SK-N-SH (cell line): ENCODE results near the gene ZDHHC24. TPM values are rescaled to one million over a fixed set of nuclear protein-coding genes. Genes with fewer than 3 reads are reported as not detected.

Source experiments
- CTCF ChIA-PET: fragments of 300-600, 350-600 bp; formaldehyde crosslinking; extraction: SDS; loops from one replicate; lab custom pipeline; 2021; lab: Yijun Ruan, JAX
- POLR2A ChIA-PET: fragments of 350-600 bp; sonication (Branson Sonifier 250); formaldehyde crosslinking; extraction: SDS; loops from one replicate; lab custom pipeline; 2020; ENCODE audit warnings: antibody characterized with exemption, inconsistent platforms; lab: Yijun Ruan, JAX
- DNase-seq: peaks from one replicate; pipeline ENCODE4 v3.0.0; 2012
- H2AFZ ChIP-seq: fragments of 200-600 bp; sonication (generic); 2 replicates; pipeline ENCODE4 v1.8.1; 2016; ENCODE audit warnings: antibody characterized with exemption, mild to moderate bottlenecking, low read depth
- H3F3A ChIP-seq: fragments of 200-600 bp; sonication (generic); replicated peaks from 2 replicates; pipeline ENCODE3; 2016; ENCODE audit warnings: antibody characterized with exemption, mild to moderate bottlenecking; ENCODE audit not compliant: insufficient read depth
- H3K27ac ChIP-seq, 2 experiments: fragments of 200-500 bp in 1 of 2; fragments of 200-600 bp in 1 of 2; sonication (Bioruptor generic) in 1 of 2; sonication (generic), shearing (Covaris generic) in 1 of 2; 2 replicates each; pipeline versions ENCODE4 v1.5.1 to v1.6.1; 2014 to 2016; ENCODE audit warnings: low read depth in 2 of 2, inconsistent platforms in 1 of 2, low read length in 1 of 2, mild to moderate bottlenecking in 1 of 2, mixed read lengths in 1 of 2
- H3K27me3 ChIP-seq: fragments of 200-600 bp; sonication (generic), shearing (Covaris generic); 2 replicates; pipeline ENCODE4 v1.6.1; 2016; ENCODE audit warnings: mixed run types; ENCODE audit not compliant: insufficient read depth
- H3K36me3 ChIP-seq, 2 experiments: fragments of 200-500 bp in 1 of 2; fragments of 200-600 bp in 1 of 2; sonication (Bioruptor generic) in 1 of 2; sonication (generic) in 1 of 2; replicated peaks in 1 of 2; 2 replicates each; pipeline versions ENCODE3 to v1.5.1; 2014 to 2016; ENCODE audit warnings: low read length in 1 of 2, mild to moderate bottlenecking in 1 of 2; ENCODE audit not compliant: insufficient read depth in 2 of 2, control insufficient read depth in 1 of 2
- H3K4me1 ChIP-seq, 2 experiments: fragments of 200-500 bp in 1 of 2; fragments of 200-600 bp in 1 of 2; sonication (Bioruptor generic) in 1 of 2; sonication (generic), shearing (Covaris generic) in 1 of 2; 2 replicates each; pipeline versions ENCODE4 v1.5.1 to v1.6.1; 2014 to 2016; ENCODE audit warnings: low read depth in 1 of 2, low read length in 1 of 2, mixed run types in 1 of 2; ENCODE audit not compliant: insufficient read depth in 2 of 2, control insufficient read depth in 1 of 2
- H3K4me2 ChIP-seq: fragments of 200-600 bp; sonication (generic), shearing (Covaris generic); 2 replicates; pipeline ENCODE4 v1.6.1; 2017; ENCODE audit warnings: mixed run types
- H3K4me3 ChIP-seq, 2 experiments: fragments of 200-500 bp in 1 of 2; fragments of 200-600 bp in 1 of 2; sonication (Bioruptor generic) in 1 of 2; sonication (generic), shearing (Covaris generic) in 1 of 2; 2 replicates each; pipeline versions ENCODE4 v1.5.1 to v1.8.1; 2014 to 2016; ENCODE audit warnings: low read depth in 2 of 2, inconsistent platforms in 1 of 2, low read length in 1 of 2, mild to moderate bottlenecking in 1 of 2, mixed read lengths in 1 of 2, moderate library complexity in 1 of 2
- H3K79me2 ChIP-seq: fragments of 200-600 bp; sonication (generic); 2 replicates; pipeline ENCODE4 v1.8.1; 2017; ENCODE audit warnings: mild to moderate bottlenecking; ENCODE audit not compliant: insufficient read depth
- H3K9ac ChIP-seq: fragments of 200-600 bp; sonication (generic); 2 replicates; pipeline ENCODE4 v1.6.1; 2017; ENCODE audit warnings: mixed run types
- H3K9me2 ChIP-seq: fragments of 200-600 bp; sonication (generic); 2 replicates; pipeline ENCODE4 v1.6.1; 2017; ENCODE audit warnings: mixed run types
- H3K9me3 ChIP-seq: fragments of 200-600 bp; sonication (generic); 2 replicates; pipeline ENCODE4 v1.6.1; 2017; ENCODE audit warnings: mixed run types, mild to moderate bottlenecking, moderate library complexity
- H4K20me1 ChIP-seq: fragments of 200-600 bp; sonication (generic); 2 replicates; pipeline ENCODE4 v1.6.1; 2017; ENCODE audit warnings: mild to moderate bottlenecking, mixed run types; ENCODE audit not compliant: insufficient read depth
- CTCF ChIP-seq: fragments of 200-600 bp; sonication (generic); IDR thresholded peaks from 2 replicates; pipeline ENCODE4 v1.6.1; 2017; ENCODE audit warnings: antibody characterized with exemption, mild to moderate bottlenecking, moderate library complexity
- EP300 ChIP-seq, 2 experiments: IDR thresholded peaks; 2 replicates each; pipeline versions ENCODE4 v1.4.0 to v1.6.1; 2012; ENCODE audit warnings: borderline replicate concordance in 1 of 2, low read depth in 1 of 2, low read length in 1 of 2
- EZH2phosphoT487 ChIP-seq: fragments of 200-600 bp; sonication (generic); IDR thresholded peaks from 2 replicates; pipeline ENCODE4 v1.6.1; 2017; ENCODE audit warnings: low read depth, mixed run types, mild to moderate bottlenecking, antibody characterized with exemption, moderate library complexity, borderline replicate concordance
- GATA2 ChIP-seq: sonication (generic); formaldehyde crosslinking; IDR thresholded peaks from 2 replicates; pipeline ENCODE4 v1.5.0; 2020; ENCODE audit warnings: mild to moderate bottlenecking, missing genetic modification reagents
- REST ChIP-seq: IDR thresholded peaks from 2 replicates; pipeline ENCODE4 v1.6.1; 2012; ENCODE audit warnings: mild to moderate bottlenecking, low read depth, low read length, moderate library complexity
- YY1 ChIP-seq: IDR thresholded peaks from 2 replicates; pipeline ENCODE4 v1.4.0; 2012; ENCODE audit warnings: low read depth, mild to moderate bottlenecking
- WGBS: methylation state at CpG from one replicate; pipeline ENCODE4 v1.1.6; 2017; ENCODE audit warnings: low lambda C conversion rate; 5-methylcytosine and 5-hydroxymethylcytosine counted together
- polyA plus RNA-seq, 3 experiments: library from polyadenylated mRNA; depleted of rRNA; stranded (reverse); fragments of >200 nt; gene quantifications; 2 replicates each; pipeline ENCODE4 v1.2.3, GENCODE V29; 2012

The ZDHHC24 gene
- polyA plus RNA-seq, 1 of the 3 experiments (the other 2 are of a cell fraction) = 13.1 TPM

- TF ChIP-seq REST (no peak), EZH2phosphoT487 (no peak)
These were observed 21.9 kb upstream of the ZDHHC24 start (continued) for GRCh38 chr11:66567787-66568123.

GRCh38 chr11:66566221-66566620, 20.4 kb upstream of the ZDHHC24 start:
- H3K9ac ChIP-seq = no peak overlapping the region
- CTCF ChIA-PET = interaction anchor here (4.2 to 5.1 kb wide), 2 partner anchors 26 to 112 kb away, joined by 14 to 30 read pairs; partner anchors contain the start of genes CCDC87, CCS and RBM4B
- no peak overlapping the region for H2AFZ ChIP-seq
- DNase-seq = no peak
- H3K79me2 ChIP-seq = no peaks in the 10 kb centered on the region
- no peak for TF ChIP-seq CTCF
- 89% methylated on average over 8 of the region's 8 CpGs for WGBS
- POLR2A ChIA-PET = no interaction called here
- H4K20me1 ChIP-seq = no peaks in the 10 kb centered on the region
- no peaks in the 10 kb centered on the region for H3K9me2 ChIP-seq
- H3K4me3 ChIP-seq = no peak overlapping the region
- no peaks in the 10 kb centered on the region for H3K36me3 ChIP-seq
- H3K27me3 ChIP-seq = no peaks in the 10 kb centered on the region
- H3K27ac ChIP-seq = no peak overlapping the region
- H3F3A ChIP-seq = no peaks in the 10 kb centered on the region
- no peaks in the 10 kb centered on the region for H3K9me3 ChIP-seq
- H3K4me1 ChIP-seq = peaks cover 0 to 7% of the 10 kb centered on the region in 2 experiments; a peak in 1 of 4 replicates
- no peak overlapping the region for H3K4me2 ChIP-seq

- Histone ChIP-seq H3F3A (no peaks in the 10 kb centered on the region), H3K27me3 (no peaks in the 10 kb centered on the region)
These were observed 19.1 kb upstream of the ZDHHC24 start for GRCh38 chr11:66564984-66565383.

More at GRCh38 chr11:66564984-66565383, 19.1 kb upstream of the ZDHHC24 start:
- Histone ChIP-seq H3K9me3 (no peaks in the 10 kb centered on the region), H3K4me1 (peaks cover 0 to 7% of the 10 kb centered on the region in 2 experiments; a peak in 1 of 4 replicates), H3K4me3 (no peak overlapping the region), H3K27ac (no peak overlapping the region), H3K36me3 (no peaks in the 10 kb centered on the region), H3K9ac (no peak overlapping the region), H3K4me2 (no peak overlapping the region), H4K20me1 (no peaks in the 10 kb centered on the region), H3K79me2 (no peaks in the 10 kb centered on the region), H2AFZ (no peak overlapping the region), H3K9me2 (no peaks in the 10 kb centered on the region)
- ChIA-PET CTCF (interaction anchor here (0.7 to 1.1 kb wide), 4 partner anchors 15 to 130 kb away, joined by 3 to 5 read pairs (median 4); partner anchors contain the start of genes CCDC87, CCS and RBM4B), POLR2A (no interaction called here)
- TF ChIP-seq EP300 (IDR thresholded peaks at IDR 0.05; ENCODE audit: borderline replicate concordance in 1 of 2, low read depth in 1 of 2, low read length in 1 of 2) = no peak
- TF ChIP-seq GATA2 = no peak
- TF ChIP-seq YY1 = no peak
- 94% methylated on average over 5 of the region's 5 CpGs for WGBS
- no peak for DNase-seq
